CD4-positive, alpha-beta T cell (primary cell): ENCODE data around the gene GIMAP6. TPM values are rescaled to one million over a fixed set of nuclear protein-coding genes. Genes with fewer than 3 reads are reported as not detected.
"Not testable (repeated sequence)": the region's sequence is repeated elsewhere in the genome, so short reads cannot be mapped to it uniquely, and the experiment has no call there.

ENCODE experiments used
- ATAC-seq: fragments of 200-7000 bp; cut with Tn5 transposase; one replicate; pipeline ENCODE4 v1.10.0; 2022; ENCODE audit warnings: mild to moderate bottlenecking; ENCODE audit not compliant: poor library complexity
- CTCF ChIA-PET: fragments of 350-600 bp; sonication (Branson Sonifier 250); formaldehyde crosslinking; loops from one replicate; lab custom pipeline; 2021; ENCODE audit warnings: antibody characterized with exemption, inconsistent platforms; lab: Charles Lee
- POLR2A ChIA-PET: fragments of 350-600 bp; sonication (Branson Sonifier 250); formaldehyde crosslinking; loops from one replicate; lab custom pipeline; 2021; ENCODE audit warnings: antibody characterized with exemption, inconsistent platforms; lab: Charles Lee
- DNase-seq, 14 experiments: peaks; one replicate each; pipeline ENCODE4 v3.0.0-alpha.2; 2013 to 2020; ENCODE audit warnings: mixed read lengths in 2 of 14
- H3K27ac ChIP-seq, 2 donors: one replicate each; pipeline versions ENCODE4 v1.5.1 to v1.7.0; 2013; ENCODE audit warnings: low read length in 2 of 2, low read depth in 1 of 2, mild to moderate bottlenecking in 1 of 2
- H3K27me3 ChIP-seq, 2 experiments: 1 replicate in 1 of 2; 2 replicates in 1 of 2; pipeline versions ENCODE4 v1.6.1 to v1.7.0; 2013; ENCODE audit warnings: low read length in 2 of 2, control low read depth in 1 of 2, mild to moderate bottlenecking in 1 of 2, moderate library complexity in 1 of 2; ENCODE audit not compliant: insufficient read depth in 2 of 2, control insufficient read depth in 1 of 2
- H3K36me3 ChIP-seq: one replicate; pipeline ENCODE4 v1.6.1; 2013; ENCODE audit warnings: low read length, control low read depth; ENCODE audit not compliant: insufficient read depth
- H3K4me1 ChIP-seq: one replicate; pipeline ENCODE4 v1.6.1; 2013; ENCODE audit warnings: low read length, control low read depth; ENCODE audit not compliant: insufficient read depth
- H3K4me3 ChIP-seq: one replicate; pipeline ENCODE4 v1.5.1; 2013; ENCODE audit warnings: mild to moderate bottlenecking, low read length, moderate library complexity
- H3K9me3 ChIP-seq, 2 experiments: 1 replicate in 1 of 2; 2 replicates in 1 of 2; pipeline versions ENCODE4 v1.6.1 to v1.7.0; 2013; ENCODE audit warnings: low read length in 2 of 2, mild to moderate bottlenecking in 2 of 2, control low read depth in 1 of 2, moderate library complexity in 1 of 2; ENCODE audit not compliant: control insufficient read depth in 1 of 2, insufficient read depth in 1 of 2
- H3K27ac Mint-ChIP-seq: one replicate; pipeline ENCODE4 v1.8.0; 2020; ENCODE audit warnings: mixed read lengths
- H3K27me3 Mint-ChIP-seq: one replicate; pipeline ENCODE4 v1.8.0; 2021; ENCODE audit warnings: mixed read lengths
- H3K36me3 Mint-ChIP-seq: one replicate; pipeline ENCODE4 v1.8.0; 2021; ENCODE audit warnings: low read depth, mixed read lengths
- H3K4me1 Mint-ChIP-seq: one replicate; pipeline ENCODE4 v1.8.0; 2021; ENCODE audit warnings: low read depth, mixed read lengths
- H3K4me3 Mint-ChIP-seq: one replicate; pipeline ENCODE4 v1.8.0; 2020; ENCODE audit warnings: mild to moderate bottlenecking, mixed read lengths
- H3K9me3 Mint-ChIP-seq: one replicate; pipeline ENCODE4 v1.8.0; 2020; ENCODE audit warnings: mixed read lengths
- CTCF ChIP-seq: fragments of 200-600 bp; IDR thresholded peaks from one replicate; pipeline ENCODE4 v1.8.0; 2022; ENCODE audit warnings: antibody characterized with exemption, mild to moderate bottlenecking
- intact Hi-C, 2 experiments: fragments of 100-400 bp; cut with DNase I in 1 of 2; cut with micrococcal nuclease in 1 of 2; formaldehyde crosslinking; loops; one replicate each; pipeline versions ENCODE4 v1.15.1 to v1.9.0; 2023 to 2025; cut with DNase I, micrococcal nuclease
- total RNA-seq, 174 experiments: library from RNA in 2 of 174; stranded (reverse) in 2 of 174; gene quantifications; one replicate each; pipeline ENCODE4 v1.2.3 and lab custom pipeline; 2021 to 2026

The GIMAP6 gene
- total RNA-seq, 2 experiments from 2014 or later = 14.3 to 14.9 TPM

GRCh38 chr7:150613880-150614279 lies 18.3 kb downstream of the GIMAP6 start:
- H3K9me3 Mint-ChIP-seq = peaks cover 6% of the 10 kb centered on the region
- TF ChIP-seq CTCF = no peak
- ATAC-seq (no peak), DNase-seq (no peak)
- Histone ChIP-seq H3K4me1 (peaks cover 26% of the 10 kb centered on the region), H3K36me3 (no peaks in the 10 kb centered on the region), H3K27ac (no peak overlapping the region), H3K27me3 (no peaks in the 10 kb centered on the region), H3K9me3 (peaks cover 0 to 7% of the 10 kb centered on the region in 2 experiments), H3K4me3 (no peak overlapping the region)
- H3K27ac Mint-ChIP-seq = peak overlapping the region; percentile 80
- ChIA-PET POLR2A (interaction anchor here (2.0 kb wide), 1 partner anchor 11 kb away, joined by 5 read pairs; no protein-coding TSS in a partner anchor), CTCF (no interaction called here)
- intact Hi-C loops = no loop called here
- H3K27me3 Mint-ChIP-seq = no peaks in the 10 kb centered on the region
- peaks cover 64% of the 10 kb centered on the region for H3K4me1 Mint-ChIP-seq
- H3K4me3 Mint-ChIP-seq = peak overlapping the region; percentile 4
- peaks cover 41% of the 10 kb centered on the region for H3K36me3 Mint-ChIP-seq

- intact Hi-C loops = no loop called here
- Mint-ChIP-seq H3K36me3 (peaks cover 43% of the 10 kb centered on the region), H3K9me3 (peaks cover 6% of the 10 kb centered on the region), H3K27ac (peak overlapping the region; percentile 80), H3K4me1 (peaks cover 65% of the 10 kb centered on the region), H3K4me3 (peak overlapping the region; percentile 14), H3K27me3 (no peaks in the 10 kb centered on the region)
- ChIA-PET POLR2A (interaction anchor here (0.8 to 2.0 kb wide), 5 partner anchors 9 to 103 kb away, joined by 3 to 6 read pairs (median 5); partner anchors contain the start of gene GIMAP1), CTCF (interaction anchor here (0.9 kb wide), 1 partner anchor 164 kb away, joined by 4 read pairs; no protein-coding TSS in a partner anchor)
- TF ChIP-seq CTCF = no peak
- Histone ChIP-seq H3K9me3 (peaks cover 0 to 7% of the 10 kb centered on the region in 2 experiments), H3K27ac (no peak overlapping the region), H3K4me3 (no peak overlapping the region), H3K27me3 (no peaks in the 10 kb centered on the region), H3K36me3 (no peaks in the 10 kb centered on the region), H3K4me1 (peaks cover 26% of the 10 kb centered on the region)
- ATAC-seq (no peak), DNase-seq (peak in 1 of 14 experiments; percentile 36)
These were observed 19.3 kb downstream of the GIMAP6 start for GRCh38 chr7:150612925-150613324.

GRCh38 chr7:150610233-150610632 lies 22.0 kb downstream of the GIMAP6 start:
- no peak for DNase-seq
- Mint-ChIP-seq H3K9me3 (peaks cover 6% of the 10 kb centered on the region), H3K4me1 (peaks cover 61% of the 10 kb centered on the region), H3K36me3 (peaks cover 49% of the 10 kb centered on the region), H3K27ac (no peak overlapping the region), H3K4me3 (no peak overlapping the region), H3K27me3 (no peaks in the 10 kb centered on the region)
- no peaks in the 10 kb centered on the region for H3K27me3 ChIP-seq
- no peak overlapping the region for H3K27ac ChIP-seq
- H3K9me3 ChIP-seq = peaks cover 0 to 6% of the 10 kb centered on the region in 2 experiments
- no peak overlapping the region for H3K4me3 ChIP-seq
- CTCF ChIA-PET = no interaction called here
- H3K36me3 ChIP-seq = no peaks in the 10 kb centered on the region
- POLR2A ChIA-PET = no interaction called here
- no peak for TF ChIP-seq CTCF
- peaks cover 25% of the 10 kb centered on the region for H3K4me1 ChIP-seq
- ATAC-seq = no peak
- intact Hi-C loops = no loop called here

- Mint-ChIP-seq H3K4me3 (peak overlapping the region; percentile 65), H3K27ac (peak overlapping the region; percentile 82), H3K4me1 (peaks cover 66% of the 10 kb centered on the region), H3K36me3 (peaks cover 75% of the 10 kb centered on the region)
- H3K27me3 ChIP-seq, H3K9me3 Mint-ChIP-seq, H3K4me1 ChIP-seq, CTCF ChIA-PET, H3K4me3 ChIP-seq, intact Hi-C loops, H3K36me3 ChIP-seq, H3K27me3 Mint-ChIP-seq, H3K27ac ChIP-seq, H3K9me3 ChIP-seq: not testable (repeated sequence)
- POLR2A ChIA-PET = interaction anchor here (0.7 to 2.1 kb wide), 28 partner anchors 9 to 155 kb away, joined by 3 to 10 read pairs (median 4); partner anchors contain the start of genes GIMAP1, GIMAP2, GIMAP4 and GIMAP7
- ATAC-seq (peak; percentile 83), DNase-seq (peak in 3 of 14 experiments; percentile 58 to 70 (median 60))
These were observed 28.6 kb downstream of the GIMAP6 start for GRCh38 chr7:150603600-150603999.
